NCI-H510A (cell line): ENCODE results near the gene SQSTM1.
A peak's percentile ranks its signal among the peaks of the same experiment; 100 is the strongest.

Source experiments
- DNase-seq: peaks from one replicate; lab custom pipeline; 2025; lab: John Stamatoyannopoulos, UW

The SQSTM1 gene

DNA sequence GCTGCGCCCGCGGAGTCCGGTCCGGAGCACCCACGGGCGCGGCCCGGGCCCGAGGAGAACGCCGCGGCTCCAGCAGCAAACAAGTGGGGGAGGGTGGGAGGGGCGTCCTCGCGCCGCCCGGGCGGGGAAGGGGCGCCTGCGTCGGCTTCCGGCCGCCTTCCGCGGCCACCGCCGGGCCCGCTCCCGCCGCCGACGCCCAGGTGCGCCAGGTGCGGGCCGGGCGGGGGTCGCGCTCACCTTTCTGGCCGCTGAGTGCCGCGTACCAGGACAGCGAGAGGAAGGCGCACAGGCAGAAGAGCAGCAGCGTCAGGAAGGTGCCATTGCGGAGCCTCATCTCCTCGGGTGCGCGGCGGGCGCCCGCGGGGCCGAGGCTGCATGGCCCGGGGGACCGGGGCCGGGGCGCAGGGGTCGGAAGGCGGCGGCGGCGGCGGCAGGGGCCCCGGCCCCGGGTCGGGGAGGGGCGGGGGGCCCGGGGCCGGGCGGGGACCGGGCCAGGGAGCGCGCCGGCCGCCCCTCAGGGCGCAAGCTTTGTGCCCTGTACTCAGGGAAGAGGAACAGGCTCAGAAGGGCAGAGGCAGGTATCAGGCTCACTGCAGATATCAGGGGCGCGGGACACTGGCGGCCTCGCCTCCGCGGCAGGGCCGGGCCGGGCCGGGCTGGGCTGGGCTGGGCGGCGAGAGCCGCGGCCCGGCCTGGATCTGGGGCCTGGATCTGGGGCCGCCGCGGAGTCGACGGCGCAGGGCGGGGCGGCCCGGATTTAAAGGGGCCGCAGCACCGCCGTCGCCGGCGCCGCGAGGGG lies 14.3 kb upstream of the SQSTM1 start, which contains the start of gene MGAT4B:
Gene MGAT4B, minus strand, starts transcription at position 617 of the 799 bp plus-strand sequence. Its CDS starts 283 bp downstream, at position 334.
- DNase-seq, result peak; percentile 32

DNA sequence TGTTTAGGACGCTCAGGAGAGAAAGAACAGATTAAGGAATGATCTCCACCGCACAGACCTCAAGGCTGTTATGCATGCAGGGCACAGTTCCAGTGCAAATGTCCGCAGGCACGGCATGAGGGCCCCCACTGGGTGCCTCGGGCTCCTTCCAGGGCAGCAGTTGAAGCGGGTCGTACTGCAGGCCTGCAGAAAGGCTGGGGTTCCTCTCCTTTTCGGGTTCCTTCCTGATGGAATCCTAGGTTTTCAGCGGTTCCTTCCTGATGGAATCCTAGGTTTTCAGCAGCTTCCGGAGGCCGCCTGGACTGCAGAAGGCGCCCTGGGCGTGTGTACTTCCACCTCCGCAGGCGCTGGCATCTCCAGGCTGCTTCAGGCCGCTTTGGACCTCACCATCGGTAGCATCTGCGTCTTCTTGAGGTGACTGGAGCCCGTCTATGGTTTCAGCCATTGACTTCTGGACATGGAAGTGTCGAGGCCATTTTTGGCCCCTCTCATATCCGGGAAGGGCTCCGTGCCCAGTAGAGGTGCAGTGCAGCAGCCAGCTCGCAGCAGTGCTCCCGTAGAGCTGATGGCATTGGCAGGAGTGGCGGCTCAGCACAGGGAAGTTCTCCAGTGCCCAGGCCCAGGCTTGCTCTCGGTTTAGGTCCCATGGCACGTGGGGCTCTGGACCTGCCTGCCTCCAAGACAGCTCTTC lies 8.4 kb upstream of the SQSTM1 start:
- no peak for DNase-seq

DNA sequence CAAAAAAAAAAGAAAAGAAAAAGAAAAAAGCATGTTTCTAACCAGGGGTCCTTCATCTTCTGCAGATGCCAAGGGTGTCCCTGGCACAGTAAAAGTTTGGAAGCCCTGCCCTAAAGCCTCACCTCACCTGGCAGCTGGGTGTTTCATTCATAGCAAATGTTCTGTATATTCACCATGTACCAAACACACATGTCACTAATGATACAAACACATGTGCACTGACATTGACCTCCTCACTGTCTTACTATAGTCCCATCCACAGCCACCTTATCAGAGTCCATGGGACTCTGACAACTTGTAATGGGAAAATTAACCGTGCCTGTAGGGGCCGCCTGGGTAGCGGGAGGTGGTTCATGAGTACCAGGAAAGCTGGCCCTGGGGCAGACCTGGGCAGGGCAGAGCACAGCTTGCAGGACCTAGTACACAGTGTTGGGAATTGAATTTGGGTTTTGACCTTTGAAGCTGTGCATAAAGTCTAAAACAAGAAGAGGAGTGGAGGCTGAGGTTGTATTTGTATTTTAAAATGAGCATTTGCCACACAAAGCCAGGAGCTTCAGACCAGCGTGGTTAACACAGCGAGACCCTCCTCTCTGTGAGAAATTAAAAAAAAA lies 7.6 kb upstream of the SQSTM1 start:
- DNase-seq, result no peak

DNA sequence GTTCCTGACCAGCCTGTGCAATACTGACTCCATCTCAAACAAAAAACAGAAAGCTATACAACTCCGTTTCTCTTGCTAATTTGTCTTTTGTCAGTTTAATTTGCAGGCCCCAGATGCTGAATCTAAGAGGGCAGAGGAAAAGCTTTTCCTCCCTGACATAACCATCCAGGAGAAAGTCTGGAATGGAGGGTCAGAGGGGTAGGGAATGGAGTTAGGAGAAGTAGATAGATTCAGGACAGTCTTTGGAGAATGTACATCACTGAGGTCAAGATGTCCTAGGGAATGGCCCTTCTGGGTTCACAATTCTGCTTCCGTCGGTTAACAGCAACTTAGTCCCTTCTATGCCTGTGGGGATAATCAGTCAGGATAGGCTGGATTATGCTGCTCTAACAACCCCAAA lies 6.6 kb upstream of the SQSTM1 start:
- no peak for DNase-seq

DNA sequence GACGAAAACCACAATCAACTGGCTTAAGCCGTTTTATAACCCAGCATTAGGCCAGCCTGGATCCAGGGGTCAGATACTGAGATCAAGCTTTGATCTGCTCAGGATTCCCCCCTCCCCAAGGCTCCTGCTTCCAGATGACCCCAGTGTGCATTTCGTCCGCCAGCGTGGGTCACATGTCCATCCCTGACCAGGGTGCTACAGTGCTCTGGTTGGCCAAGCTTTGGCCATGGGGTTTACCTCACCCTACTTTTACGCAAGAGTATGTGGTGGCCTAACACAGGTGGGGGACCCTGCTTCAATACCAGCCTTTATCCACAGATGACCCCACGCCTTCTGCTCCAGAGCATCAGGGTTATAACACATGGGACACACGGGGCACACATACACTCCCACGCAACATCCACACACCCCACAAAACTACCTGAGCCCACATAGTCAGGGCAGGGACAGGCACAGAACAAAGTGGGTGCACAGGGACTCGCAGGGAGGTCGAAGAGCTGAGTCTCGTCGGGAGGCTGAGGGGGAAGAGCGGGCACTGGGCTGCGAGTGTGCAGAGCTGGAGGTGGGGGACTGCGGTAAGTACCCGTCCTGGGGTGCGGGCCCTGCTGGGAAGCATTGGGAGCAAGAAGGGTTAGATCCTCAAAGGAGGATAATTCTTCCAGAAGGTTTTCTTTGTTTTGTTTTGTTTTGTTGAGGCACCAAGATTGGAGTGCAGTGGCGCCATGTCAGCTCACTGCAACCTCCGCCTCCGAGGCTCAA lies 5.0 kb upstream of the SQSTM1 start:
- DNase-seq, result no peak

DNA sequence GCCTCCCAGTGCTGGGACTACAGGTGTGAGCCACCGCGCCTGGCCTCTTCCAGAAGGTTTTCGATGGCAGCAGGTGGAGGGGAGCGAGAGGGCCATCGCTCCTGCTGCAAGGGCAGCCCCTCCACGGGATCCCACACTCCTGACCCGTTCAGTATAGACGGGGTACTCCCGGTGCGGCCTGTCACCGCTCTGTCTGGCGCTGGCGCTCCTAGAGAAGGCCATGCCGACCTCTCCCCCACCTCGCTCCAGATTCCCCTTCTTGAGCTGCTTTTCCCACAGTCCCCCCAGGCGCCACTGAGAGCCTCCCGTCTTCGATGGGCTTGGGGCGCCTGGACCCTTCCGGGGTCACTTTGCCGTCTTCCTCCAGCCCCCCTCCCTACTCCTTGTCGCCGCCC lies 4.3 kb upstream of the SQSTM1 start:
- DNase-seq, result no peak

DNA sequence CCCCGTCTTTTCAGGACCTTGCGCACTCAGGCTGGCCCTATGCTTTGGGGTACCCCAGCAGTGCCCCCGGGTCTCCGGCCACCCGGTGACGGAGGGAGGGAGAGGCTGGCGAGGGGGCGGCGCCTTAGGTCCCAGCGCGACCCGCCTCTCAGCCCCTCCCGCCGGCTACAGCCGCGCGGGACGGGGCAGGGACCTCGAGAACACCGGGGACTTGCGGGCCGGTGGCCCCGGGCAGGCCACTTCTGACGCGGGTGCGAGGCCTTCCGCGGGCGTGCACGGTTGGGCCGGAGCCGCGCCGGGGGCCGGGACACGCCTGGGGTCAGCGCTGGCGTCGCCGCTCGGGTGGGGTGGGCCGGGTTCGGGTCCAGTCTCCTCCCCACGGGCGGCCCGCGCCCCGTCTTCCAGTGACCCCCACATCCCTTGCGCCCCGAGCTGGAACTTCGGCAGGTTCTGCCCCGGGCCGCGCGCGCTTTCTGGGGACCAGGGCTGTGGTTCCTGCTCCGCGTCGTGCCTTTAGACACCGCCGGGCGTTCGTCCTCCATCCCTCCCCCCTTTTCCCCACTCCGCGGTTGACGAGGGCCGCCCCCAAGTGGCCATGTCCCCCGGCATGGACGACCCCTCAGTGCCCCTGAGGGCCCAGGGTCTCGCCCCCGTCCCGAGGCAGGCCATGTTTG lies 3.8 kb upstream of the SQSTM1 start:
- no peak for DNase-seq

DNA sequence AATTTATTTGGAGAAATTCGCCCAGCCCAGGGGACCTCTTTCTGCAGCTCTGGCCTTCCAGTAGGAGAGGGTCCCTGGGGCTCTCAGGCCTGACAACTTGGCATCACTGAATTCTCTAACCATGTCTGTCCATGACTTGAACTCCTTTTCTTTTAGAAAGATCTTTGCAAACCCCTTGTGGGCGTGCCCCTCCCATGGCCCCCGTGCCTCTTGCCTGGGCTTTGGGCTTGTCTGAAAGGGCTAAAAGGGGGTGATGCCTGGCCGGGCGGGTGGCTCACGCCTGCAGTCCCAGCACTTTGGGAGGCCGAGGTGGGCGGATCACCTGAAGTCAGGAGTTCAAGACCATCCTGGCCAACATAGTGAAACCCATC lies 3.2 kb upstream of the SQSTM1 start:
- DNase-seq, result no peak

DNA sequence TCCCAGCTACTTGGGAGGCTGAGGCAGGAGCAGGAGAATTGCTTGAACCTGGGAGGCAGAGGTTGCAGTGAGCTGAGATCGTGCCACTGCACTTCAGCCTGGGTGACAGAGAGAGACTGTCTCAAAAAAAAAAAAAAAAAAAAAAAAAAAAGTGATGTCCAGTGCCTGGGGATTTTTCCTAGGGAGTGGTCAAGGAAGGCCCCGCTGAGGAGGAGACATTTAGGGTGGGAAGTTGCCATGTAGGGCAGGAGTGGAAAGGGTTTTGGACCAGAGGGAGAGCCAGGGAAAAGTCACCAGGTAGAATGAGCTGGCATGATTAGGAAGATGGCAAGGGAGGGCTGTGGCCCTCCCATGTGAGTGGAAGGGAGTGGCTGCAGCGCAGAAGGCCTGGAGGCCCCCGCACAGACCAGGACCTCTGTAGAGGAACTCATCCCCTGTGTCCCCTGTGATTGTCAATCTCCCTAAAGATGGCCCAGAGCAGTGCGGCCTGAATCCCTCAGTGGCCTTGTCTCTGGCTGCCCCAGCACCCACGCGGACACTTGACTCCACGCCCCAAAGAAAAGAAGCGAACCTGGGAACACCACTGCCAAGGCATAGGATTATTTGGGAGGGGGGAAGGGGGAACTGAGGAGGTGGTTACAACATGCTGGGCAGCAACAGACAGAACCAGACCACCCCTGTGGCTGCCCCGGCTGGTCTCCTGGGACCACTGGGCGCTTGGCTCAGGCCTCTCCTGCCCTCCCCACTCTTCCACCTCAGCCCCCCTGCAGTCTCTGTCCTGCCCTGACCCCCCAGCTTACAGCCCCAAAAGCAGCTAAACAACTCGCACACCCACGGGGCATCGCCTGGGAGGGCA lies 2.6 kb upstream of the SQSTM1 start:
- no peak for DNase-seq

DNA sequence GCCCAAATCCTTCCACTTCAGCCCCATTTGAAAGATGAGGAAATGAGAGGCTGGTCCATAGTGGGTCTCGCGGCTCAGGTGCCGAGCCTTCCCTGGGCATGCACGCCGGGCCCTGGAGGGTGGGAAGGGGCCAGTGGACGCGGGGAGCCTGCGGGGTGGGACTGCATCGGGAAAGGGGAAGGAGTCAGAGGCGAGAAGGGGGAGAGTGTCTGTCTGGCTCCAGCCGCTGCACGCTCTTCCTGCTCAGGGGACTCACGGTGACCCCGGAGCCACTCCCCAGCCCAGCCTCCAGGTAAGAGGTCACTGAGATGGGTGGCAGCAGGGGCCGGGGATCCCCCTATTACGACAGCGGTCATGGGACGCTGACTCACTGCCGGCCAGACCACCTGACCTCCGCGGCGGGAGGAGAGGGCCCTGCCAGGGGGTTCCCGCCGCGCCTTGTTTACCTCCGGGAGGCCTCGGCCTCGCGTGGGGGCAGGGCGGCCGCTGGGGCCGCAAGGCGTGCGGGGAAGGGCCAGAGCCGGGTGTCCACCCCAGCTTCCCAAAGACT lies 1.9 kb upstream of the SQSTM1 start:
- DNase-seq, result peak; percentile 70

DNA sequence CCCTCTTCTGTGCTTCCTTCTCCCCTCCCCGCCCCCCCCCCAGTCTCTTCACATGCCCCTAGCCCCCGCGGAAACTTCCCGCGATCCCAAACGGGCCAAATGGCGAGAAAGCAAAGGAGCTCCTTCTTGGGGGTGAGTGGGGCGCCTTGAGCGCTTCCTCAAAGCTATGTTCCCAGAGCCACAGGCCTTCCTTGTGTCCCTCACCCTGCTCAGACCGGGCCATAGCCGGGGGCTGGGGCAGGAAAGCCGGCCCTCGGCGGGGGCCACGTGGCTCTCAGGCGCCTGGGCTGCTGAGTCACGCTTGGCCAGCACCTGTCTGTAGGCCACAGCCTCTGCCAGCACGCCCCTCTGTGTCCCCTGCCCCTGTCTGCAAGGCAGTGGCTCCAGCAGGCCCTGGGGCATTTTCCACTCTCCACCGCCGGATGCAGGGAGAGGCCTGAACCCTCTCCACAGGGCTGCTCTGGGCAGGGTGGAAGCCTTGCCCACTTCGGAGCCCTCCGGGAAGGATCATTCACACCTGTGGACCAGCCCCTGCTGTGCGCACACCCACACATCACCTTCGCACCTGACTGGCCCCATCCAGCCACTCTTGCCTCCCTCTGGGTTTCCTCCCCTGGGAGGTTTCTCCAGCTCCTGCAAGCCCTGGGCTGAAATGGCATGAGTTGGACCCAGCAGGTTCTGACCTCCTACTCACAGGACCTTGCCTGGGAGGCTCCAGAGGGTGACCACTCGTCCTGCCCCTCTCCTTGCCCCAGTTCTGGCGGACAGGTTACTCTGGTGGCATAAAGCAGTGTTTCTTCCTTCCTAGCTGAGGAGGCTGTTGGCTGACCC lies 1.2 kb upstream of the SQSTM1 start:
- peak; percentile 41 for DNase-seq

DNA sequence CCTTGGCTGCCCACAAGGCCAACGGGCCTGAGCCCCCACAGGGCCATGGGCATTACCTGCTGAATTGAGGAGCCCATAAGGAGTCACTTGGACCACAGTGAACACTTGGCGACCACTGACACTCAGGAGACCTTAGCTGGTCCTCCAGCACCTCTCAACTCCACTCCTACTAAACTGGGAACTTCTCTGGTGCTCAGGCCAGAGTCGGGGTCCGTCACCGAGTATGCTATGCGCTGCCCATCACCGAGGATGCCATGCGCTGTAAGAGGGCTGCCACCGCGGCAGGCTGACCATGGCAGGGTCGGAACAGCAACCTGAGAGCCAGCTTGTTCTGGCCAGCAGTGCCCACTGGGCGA lies 600 bp upstream of the SQSTM1 start:
- no peak for DNase-seq

DNA sequence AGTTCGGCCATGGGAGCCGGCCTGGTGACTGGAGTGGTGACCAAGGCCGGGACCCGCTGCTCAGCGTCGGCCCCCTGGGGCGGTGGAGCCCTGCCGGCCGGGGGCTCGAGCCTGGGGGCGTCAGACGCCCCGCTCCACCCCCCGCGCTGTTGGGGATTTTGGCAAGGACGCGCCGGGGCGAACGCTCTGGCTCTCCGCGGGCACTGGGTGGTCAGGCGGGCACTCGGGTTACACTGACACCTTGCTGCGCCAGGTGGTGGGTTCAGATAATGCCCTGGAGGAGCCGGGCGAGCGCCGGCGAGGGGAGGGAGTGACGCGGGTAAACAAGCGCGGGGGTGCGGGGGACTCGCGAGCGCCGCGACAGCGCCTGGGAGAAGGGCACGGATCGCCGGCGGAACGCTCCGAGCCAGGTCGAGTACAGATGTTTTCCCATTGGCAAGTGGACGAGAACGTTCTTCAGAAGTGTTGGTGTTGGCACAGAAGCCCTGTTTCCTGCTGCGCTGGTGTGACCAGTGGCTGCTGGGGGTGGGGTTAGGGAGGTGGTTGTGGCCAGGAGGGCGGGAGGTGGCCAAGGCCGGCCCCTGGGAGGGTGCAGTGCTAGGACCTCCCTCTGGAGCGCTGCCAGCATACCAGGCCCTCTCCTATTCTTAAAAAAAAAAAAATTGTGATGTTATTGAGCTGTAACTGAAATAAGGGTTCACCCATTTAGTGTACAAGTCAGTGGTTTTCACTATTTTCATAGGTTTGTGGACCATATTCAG lies 773 bp downstream of the SQSTM1 start:
- peak; percentile 68 for DNase-seq

DNA sequence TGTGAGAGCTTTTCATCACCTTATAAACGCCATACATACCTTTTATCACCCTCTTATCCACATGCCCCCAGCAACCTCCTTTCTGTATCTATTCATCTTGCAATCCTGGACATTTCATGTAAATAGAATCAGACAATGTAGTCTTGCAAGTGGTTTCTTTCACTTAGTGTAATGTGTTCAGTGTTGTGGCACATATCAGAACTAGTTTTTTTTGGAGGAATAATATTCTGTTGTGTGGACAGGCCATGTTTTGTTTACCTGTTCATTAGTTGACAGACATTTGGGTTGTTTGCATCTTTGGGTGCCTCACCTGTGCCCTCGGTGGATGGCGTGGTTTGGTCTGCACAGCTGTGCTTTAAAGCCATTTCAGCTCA lies 1.3 kb downstream of the SQSTM1 start:
- DNase-seq, result no peak

DNA sequence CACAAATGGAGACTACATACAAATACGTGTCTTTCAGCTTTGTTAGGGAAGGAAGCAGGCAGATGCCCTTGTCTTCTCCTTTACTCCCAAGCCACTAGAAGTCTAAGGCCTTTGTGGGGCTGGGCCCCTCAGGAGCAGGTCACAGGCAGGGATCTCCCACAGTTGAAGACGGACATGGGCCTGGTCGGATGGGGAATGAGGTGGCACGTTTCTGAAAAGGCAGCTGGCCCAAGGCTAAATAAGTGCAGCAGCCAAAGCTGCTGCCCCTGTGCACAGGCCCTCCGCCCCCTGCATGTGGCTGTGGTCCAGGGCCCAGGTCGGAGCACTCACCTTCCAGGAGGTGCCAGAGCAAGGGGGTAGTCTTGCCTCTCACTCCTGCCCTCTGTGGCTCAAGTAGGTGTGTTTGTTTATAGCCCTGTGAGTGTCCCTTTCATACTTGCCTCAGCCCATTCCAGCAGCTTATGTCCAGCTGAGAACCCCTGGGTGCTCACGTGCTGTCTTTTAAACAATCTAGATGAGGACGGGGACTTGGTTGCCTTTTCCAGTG lies 1.8 kb downstream of the SQSTM1 start:
- no peak for DNase-seq

DNA sequence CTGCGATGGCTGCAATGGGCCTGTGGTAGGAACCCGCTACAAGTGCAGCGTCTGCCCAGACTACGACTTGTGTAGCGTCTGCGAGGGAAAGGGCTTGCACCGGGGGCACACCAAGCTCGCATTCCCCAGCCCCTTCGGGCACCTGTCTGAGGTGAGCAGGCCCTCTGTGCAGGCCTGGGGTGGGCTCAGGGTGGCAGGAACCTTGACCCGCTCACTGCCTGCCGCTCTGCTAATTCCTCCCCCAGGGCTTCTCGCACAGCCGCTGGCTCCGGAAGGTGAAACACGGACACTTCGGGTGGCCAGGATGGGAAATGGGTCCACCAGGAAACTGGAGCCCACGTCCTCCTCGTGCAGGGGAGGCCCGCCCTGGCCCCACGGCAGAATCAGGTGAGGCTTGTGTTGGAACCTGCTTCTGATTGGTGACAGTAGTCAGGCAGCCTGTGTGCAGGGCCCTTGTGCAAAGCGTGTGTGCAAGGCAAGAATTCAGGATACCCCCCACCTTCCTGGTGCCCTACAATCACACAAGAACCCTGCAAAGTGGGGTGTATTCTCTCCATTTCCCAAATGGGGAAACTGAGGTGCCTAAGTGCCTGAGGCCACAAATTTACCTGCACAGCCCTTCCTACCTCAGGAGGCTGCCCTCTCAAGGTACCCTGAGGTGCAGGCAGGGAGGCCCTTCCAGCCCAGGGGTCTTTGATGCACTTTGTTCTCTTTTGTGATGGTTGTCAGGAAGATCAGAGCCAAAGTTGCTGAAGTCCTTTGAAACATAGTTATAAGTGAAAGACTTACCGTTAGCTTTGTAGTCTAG lies 3.4 kb downstream of the SQSTM1 start:
- DNase-seq, result no peak

DNA sequence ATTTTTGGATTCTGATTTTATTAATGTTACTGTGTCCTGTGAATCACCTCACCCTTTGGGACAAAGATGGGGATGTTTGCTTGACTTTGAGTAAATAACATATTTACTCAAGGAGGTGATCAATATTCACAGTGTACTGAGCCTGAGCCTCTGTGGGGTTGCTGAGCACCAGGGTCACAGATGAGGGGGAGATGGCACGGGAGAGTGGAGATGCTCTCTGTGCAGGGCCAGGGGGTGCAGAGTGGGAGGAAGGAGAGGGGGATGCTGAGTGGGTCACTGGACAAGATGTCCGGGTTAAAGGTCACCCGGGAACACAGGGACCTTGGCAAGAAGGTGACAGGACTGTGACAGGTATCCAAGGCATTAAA lies 4.0 kb downstream of the SQSTM1 start:
- DNase-seq, result no peak

DNA sequence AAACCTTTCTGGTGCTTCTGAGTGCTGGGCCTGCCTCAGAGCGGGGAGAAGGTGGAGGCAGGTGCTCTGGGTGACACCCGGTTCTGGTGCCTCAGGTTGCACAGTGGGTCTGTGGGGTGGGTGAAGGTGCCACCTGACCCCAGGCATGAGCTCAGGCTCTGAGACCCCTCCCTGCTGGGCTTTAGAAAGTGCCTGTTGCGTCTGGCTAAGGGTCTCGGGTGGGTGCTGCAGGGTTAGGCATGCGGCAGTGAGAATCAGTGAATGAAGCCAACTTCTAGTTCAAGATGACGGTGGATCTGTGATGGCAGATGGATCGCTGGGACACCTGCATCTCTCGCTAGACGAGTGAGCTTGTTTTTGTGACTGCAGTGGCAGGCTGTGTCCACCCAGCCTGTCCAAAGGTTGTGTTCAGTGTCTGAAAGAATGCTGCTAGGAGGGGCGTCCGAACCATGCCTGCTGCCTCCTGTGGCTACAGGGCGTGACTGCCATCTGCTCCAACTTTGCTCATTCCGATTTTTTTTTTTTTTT lies 5.0 kb downstream of the SQSTM1 start:
- no peak for DNase-seq
